ENCODE measurements around the gene SOX15.
A peak's percentile ranks its signal among the peaks of the same experiment; 100 is the strongest.

- peak; percentile 70 for TF ChIP-seq CTCF (conservative IDR thresholded peaks at IDR 0.05; ENCODE audit: low read length)
- TF ChIP-seq EZH2phosphoT487 (IDR thresholded peaks at IDR 0.05; ENCODE audit: borderline replicate concordance): no peak
These were observed 28.8 kb downstream of the SOX15 start for GRCh38 chr17:7561028-7561575.
